GM18511 (cell line): ENCODE measurements around the gene HINFP.
"Not testable (repeated sequence)": the region's sequence is repeated elsewhere in the genome, so short reads cannot be mapped to it uniquely, and the experiment has no call there.

Experiments used
- ATAC-seq: cut with Tn5 transposase; IDR thresholded peaks from one replicate; pipeline ENCODE4 v1.9.1; 2021; ENCODE audit warnings: mild to moderate bottlenecking, moderate library complexity; ENCODE audit not compliant: unreplicated experiment

Gene HINFP

DNA sequence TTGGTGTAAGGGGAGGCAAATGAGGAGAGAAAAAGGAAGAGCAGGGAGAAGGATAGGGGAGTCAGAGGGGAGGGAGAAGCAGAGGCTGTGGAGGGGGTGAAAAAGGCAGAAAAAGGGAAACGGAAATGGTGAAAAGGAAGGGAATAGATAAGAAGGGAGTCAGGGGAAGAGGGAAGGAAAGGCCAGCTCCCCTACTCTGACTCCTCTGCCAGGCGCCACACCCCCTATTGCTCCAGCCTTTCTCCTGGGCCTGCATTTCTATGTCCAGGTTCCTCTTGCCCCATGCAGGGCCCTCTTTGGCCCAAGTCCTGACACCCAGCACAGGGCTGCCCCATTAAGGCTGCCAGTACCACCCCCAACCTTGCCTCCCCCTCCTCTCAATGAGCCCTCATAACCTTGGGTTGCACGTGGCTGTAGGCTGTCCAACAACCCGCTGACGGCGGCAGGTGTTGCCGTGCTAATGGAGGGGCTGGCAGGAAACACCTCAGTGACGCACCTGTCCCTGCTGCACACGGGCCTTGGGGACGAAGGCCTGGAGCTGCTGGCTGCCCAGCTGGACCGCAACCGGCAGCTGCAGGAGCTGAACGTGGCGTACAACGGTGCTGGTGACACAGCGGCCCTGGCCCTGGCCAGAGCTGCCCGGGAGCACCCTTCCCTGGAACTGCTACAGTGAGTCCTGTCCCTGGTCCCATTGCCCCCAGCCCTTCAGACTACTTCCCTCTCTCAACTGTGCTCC is 60.5 kb downstream of the HINFP start:
- ATAC-seq = no peak

DNA sequence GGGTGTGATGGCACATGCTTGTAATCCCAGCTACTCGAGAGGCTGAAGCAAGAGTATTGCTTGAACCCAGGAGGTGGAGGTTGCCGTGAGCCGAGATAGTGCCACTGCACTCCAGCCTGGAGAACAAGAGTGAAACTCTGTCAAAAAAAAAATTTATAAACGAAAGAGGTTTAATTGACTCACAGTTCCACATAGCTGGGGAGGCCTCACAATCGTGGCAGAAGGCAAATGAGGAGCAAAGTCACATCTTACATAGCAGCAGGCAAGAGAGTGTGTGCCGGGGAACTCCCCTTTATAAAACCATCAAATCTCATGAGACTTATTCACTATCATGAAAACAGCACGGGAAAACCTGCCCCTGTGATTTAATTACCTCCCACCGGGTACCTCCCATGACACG is 63.0 kb downstream of the HINFP start:
- not testable (repeated sequence) for ATAC-seq
